Epidermal melanocyte (primary cell): Measurements from ENCODE around the gene H6PD.

Experiments used
- DNase-seq: peaks from one replicate; pipeline ENCODE4 v3.0.0; 2011; ENCODE audit warnings: low spot score; ENCODE audit not compliant: insufficient read length

The H6PD gene

GRCh38 chr1:9234223-9235095, at the start of gene H6PD:
TSS of gene H6PD (plus strand) at chr1:9234774. CDS start at chr1:9244935, 10,161 bp downstream.
- DNase-seq, result peak; percentile 96

- no peak for DNase-seq
These were observed 48.3 kb upstream of the H6PD start for GRCh38 chr1:9186082-9186859.

GRCh38 chr1:9187004-9187403, 47.6 kb upstream of the H6PD start:
- no peak for DNase-seq

GRCh38 chr1:9190234-9190633, 44.3 kb upstream of the H6PD start:
- no peak for DNase-seq

- DNase-seq, result no peak
These were observed 43.3 kb upstream of the H6PD start for GRCh38 chr1:9191231-9191630.

GRCh38 chr1:9192578-9193232, 41.9 kb upstream of the H6PD start:
- DNase-seq, result no peak

GRCh38 chr1:9193233-9193625, 41.3 kb upstream of the H6PD start:
- no peak for DNase-seq

- no peak for DNase-seq
These were observed 40.5 kb upstream of the H6PD start for GRCh38 chr1:9194024-9194423.

GRCh38 chr1:9195651-9196050, 38.9 kb upstream of the H6PD start:
- no peak for DNase-seq

- DNase-seq, result peak; percentile 33
These were observed 38.2 kb upstream of the H6PD start for GRCh38 chr1:9196129-9197040.

- DNase-seq, result no peak
These were observed 37.1 kb upstream of the H6PD start for GRCh38 chr1:9197186-9198099.

GRCh38 chr1:9198538-9199361, 35.8 kb upstream of the H6PD start:
- no peak for DNase-seq

GRCh38 chr1:9200441-9200840, 34.1 kb upstream of the H6PD start:
- no peak for DNase-seq

GRCh38 chr1:9201401-9202239, 33.0 kb upstream of the H6PD start:
- DNase-seq, result no peak

- no peak for DNase-seq
These were observed 32.2 kb upstream of the H6PD start for GRCh38 chr1:9202240-9202870.

- no peak for DNase-seq
These were observed 31.0 kb upstream of the H6PD start for GRCh38 chr1:9203511-9203982.

- DNase-seq, result no peak
These were observed 30.3 kb upstream of the H6PD start for GRCh38 chr1:9204156-9204720.
